Vagina (tissue), 2 donors: Measurements from ENCODE around the gene DACT2.

Source experiments
- POLR2A ChIP-seq, 2 donors: fragments of 450-650 bp; IDR thresholded peaks; one replicate each; pipeline ENCODE4 v1.6.1; 2017; ENCODE audit warnings: antibody characterized with exemption in 2 of 2, mild to moderate bottlenecking in 2 of 2, moderate library complexity in 2 of 2
- POLR2AphosphoS5 ChIP-seq, 2 donors: sonication (generic); formaldehyde crosslinking; IDR thresholded peaks; one replicate each; pipeline ENCODE4 v1.9.0; 2017; ENCODE audit warnings: antibody characterized with exemption in 2 of 2, mild to moderate bottlenecking in 2 of 2, low read depth in 1 of 2; ENCODE audit not compliant: insufficient read depth in 1 of 2
- TF ChIP-seq, protein P1 (sequence below), 3 experiments: fragments of 450-650 bp in 2 of 3; fragments of 200-600 bp in 1 of 3; sonication (generic) in 1 of 3; IDR thresholded peaks; one replicate each; pipeline ENCODE4 v1.5.1; 2017 to 2019; ENCODE audit warnings: antibody characterized with exemption in 3 of 3, mild to moderate bottlenecking in 2 of 3, moderate library complexity in 2 of 3

DNA sequence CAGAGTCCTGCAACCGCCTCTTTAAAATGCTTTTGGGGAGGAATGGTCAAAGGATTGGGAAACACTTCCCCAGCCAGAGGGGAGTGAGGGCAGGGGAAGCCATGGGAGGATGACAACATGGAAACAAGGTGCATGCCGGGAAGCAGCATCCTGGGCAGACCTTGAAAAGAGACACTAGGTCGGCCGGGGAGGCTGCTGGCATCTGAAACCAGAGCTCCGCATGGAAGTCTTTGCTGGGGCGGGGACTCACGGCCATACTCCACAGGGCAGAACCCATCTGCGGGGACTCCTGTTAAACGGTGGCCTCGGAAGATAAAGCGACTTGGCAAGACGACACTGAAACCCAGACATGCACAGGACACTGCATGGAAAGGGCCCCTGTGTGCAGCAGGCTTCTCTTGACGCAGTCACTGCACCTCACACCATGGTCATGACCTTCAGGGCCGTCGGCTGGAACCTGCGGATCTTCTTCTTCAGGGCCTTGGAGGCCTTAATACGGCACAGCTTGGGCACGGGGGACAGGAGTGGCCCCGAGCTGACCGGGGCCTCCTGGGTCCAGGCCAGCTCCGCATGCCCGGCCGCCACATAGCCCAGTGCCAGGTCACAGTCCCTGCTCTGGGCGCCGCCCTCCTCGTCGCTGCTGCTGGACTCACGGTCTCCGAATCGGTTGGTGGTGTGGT lies 12.4 kb downstream of the DACT2 start:
- TF ChIP-seq, protein P1, sequence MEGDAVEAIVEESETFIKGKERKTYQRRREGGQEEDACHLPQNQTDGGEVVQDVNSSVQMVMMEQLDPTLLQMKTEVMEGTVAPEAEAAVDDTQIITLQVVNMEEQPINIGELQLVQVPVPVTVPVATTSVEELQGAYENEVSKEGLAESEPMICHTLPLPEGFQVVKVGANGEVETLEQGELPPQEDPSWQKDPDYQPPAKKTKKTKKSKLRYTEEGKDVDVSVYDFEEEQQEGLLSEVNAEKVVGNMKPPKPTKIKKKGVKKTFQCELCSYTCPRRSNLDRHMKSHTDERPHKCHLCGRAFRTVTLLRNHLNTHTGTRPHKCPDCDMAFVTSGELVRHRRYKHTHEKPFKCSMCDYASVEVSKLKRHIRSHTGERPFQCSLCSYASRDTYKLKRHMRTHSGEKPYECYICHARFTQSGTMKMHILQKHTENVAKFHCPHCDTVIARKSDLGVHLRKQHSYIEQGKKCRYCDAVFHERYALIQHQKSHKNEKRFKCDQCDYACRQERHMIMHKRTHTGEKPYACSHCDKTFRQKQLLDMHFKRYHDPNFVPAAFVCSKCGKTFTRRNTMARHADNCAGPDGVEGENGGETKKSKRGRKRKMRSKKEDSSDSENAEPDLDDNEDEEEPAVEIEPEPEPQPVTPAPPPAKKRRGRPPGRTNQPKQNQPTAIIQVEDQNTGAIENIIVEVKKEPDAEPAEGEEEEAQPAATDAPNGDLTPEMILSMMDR (IDR thresholded peaks at IDR 0.05) = no peak
- TF ChIP-seq POLR2AphosphoS5 (IDR thresholded peaks at IDR 0.05; ENCODE audit: insufficient read depth in 1 of 2, low read depth in 1 of 2) = no peak
- TF ChIP-seq POLR2A (IDR thresholded peaks at IDR 0.05) = no peak
